HEK293 (cell line): ENCODE measurements around the gene SRC.

Source experiments
- CTCF ChIA-PET: fragments of 350-600 bp; formaldehyde crosslinking; extraction: SDS; loops from one replicate; lab custom pipeline; 2021; ENCODE audit warnings: antibody characterized with exemption; lab: Yijun Ruan, JAX
- POLR2A ChIA-PET: fragments of 300-600 bp; formaldehyde crosslinking; extraction: SDS; loops from one replicate; lab custom pipeline; 2020; ENCODE audit warnings: antibody characterized with exemption, inconsistent platforms; lab: Yijun Ruan, JAX
- H3K27ac ChIP-seq: fragments of 200-500 bp; sonication (Bioruptor generic); 2 replicates; pipeline ENCODE4 v1.5.1; 2014; ENCODE audit warnings: low read depth, low read length, control low read depth, inconsistent platforms; ENCODE audit errors: extremely low read depth
- H3K36me3 ChIP-seq, 2 experiments: fragments of 200-500 bp in 1 of 2; sonication (Bioruptor generic) in 1 of 2; 1 replicate in 1 of 2; 2 replicates in 1 of 2; pipeline ENCODE4 v1.5.1; 2014 to 2017; ENCODE audit warnings: inconsistent platforms in 2 of 2, low read length in 2 of 2; ENCODE audit not compliant: control insufficient read depth in 2 of 2, insufficient read depth in 1 of 2
- H3K4me1 ChIP-seq: fragments of 200-500 bp; sonication (Bioruptor generic); 2 replicates; pipeline ENCODE4 v1.5.1; 2014; ENCODE audit warnings: mild to moderate bottlenecking, low read length, inconsistent platforms; ENCODE audit not compliant: control insufficient read depth, insufficient read depth
- H3K4me3 ChIP-seq: 2 replicates; pipeline ENCODE4 v1.5.1; 2011; ENCODE audit warnings: low read depth, mild to moderate bottlenecking, control low read depth, low read length, moderate library complexity
- H3K9me3 ChIP-seq: fragments of 200-500 bp; sonication (Bioruptor generic); 2 replicates; pipeline ENCODE4 v1.5.1; 2014; ENCODE audit warnings: low read depth, low read length, inconsistent platforms; ENCODE audit not compliant: control insufficient read depth, insufficient read depth
- IKZF3 ChIP-seq: fragments of 450-650 bp; IDR thresholded peaks from 2 replicates; pipeline ENCODE4 v1.5.0; 2018; ENCODE audit warnings: missing biosample characterization, mild to moderate bottlenecking, missing genetic modification characterization, moderate library complexity
- KLF16 ChIP-seq: fragments of 450-650 bp; formaldehyde crosslinking; IDR thresholded peaks from 2 replicates; pipeline ENCODE4 v1.5.1; 2017; ENCODE audit warnings: missing biosample characterization, missing genetic modification characterization
- MYNN ChIP-seq: fragments of 450-650 bp; formaldehyde crosslinking; IDR thresholded peaks from 2 replicates; pipeline ENCODE4 v1.5.1; 2016; ENCODE audit warnings: missing biosample characterization, missing genetic modification characterization, borderline replicate concordance
- OSR2 ChIP-seq: fragments of 450-650 bp; formaldehyde crosslinking; IDR thresholded peaks from 2 replicates; pipeline ENCODE4 v1.5.1; 2016; ENCODE audit warnings: missing biosample characterization, missing genetic modification characterization
- OVOL3 ChIP-seq: fragments of 450-650 bp; formaldehyde crosslinking; IDR thresholded peaks from 2 replicates; pipeline ENCODE4 v1.5.1; 2016; ENCODE audit warnings: missing biosample characterization, missing genetic modification characterization
- SALL2 ChIP-seq: fragments of 450-650 bp; formaldehyde crosslinking; IDR thresholded peaks from 2 replicates; pipeline ENCODE4 v1.5.0; 2017; ENCODE audit warnings: missing biosample characterization, mild to moderate bottlenecking, missing genetic modification characterization, borderline replicate concordance
- SETDB1 ChIP-seq: IDR thresholded peaks from one replicate; pipeline ENCODE4 v1.6.1; 2017; ENCODE audit warnings: mild to moderate bottlenecking, low read length, moderate library complexity, mixed read lengths; ENCODE audit not compliant: insufficient read length
- YY2 ChIP-seq: fragments of 450-650 bp; formaldehyde crosslinking; IDR thresholded peaks from 2 replicates; pipeline ENCODE4 v1.5.1; 2016; ENCODE audit warnings: missing biosample characterization, missing genetic modification characterization
- ZNF121 ChIP-seq: fragments of 450-650 bp; formaldehyde crosslinking; IDR thresholded peaks from 2 replicates; pipeline ENCODE4 v1.5.1; 2016; ENCODE audit warnings: missing biosample characterization, missing genetic modification characterization
- ZNF132 ChIP-seq: fragments of 450-650 bp; formaldehyde crosslinking; IDR thresholded peaks from 2 replicates; pipeline ENCODE4 v1.5.1; 2017; ENCODE audit warnings: missing biosample characterization, missing genetic modification characterization, borderline replicate concordance
- ZNF19 ChIP-seq: fragments of 450-650 bp; formaldehyde crosslinking; IDR thresholded peaks from 2 replicates; pipeline ENCODE4; 2016; ENCODE audit warnings: missing biosample characterization, missing genetic modification characterization, low read depth
- ZNF274 ChIP-seq, 2 experiments: fragments of 200-500 bp in 1 of 2; fragments of 450-650 bp in 1 of 2; sonication (Bioruptor generic) in 1 of 2; formaldehyde crosslinking in 1 of 2; IDR thresholded peaks; 2 replicates each; pipeline versions ENCODE4 v1.5.1 to v1.6.1; 2014 to 2016; ENCODE audit warnings: borderline replicate concordance in 1 of 2, inconsistent platforms in 1 of 2, low read length in 1 of 2, missing biosample characterization in 1 of 2, missing genetic modification characterization in 1 of 2
- ZNF610 ChIP-seq: fragments of 450-650 bp; formaldehyde crosslinking; IDR thresholded peaks from 2 replicates; pipeline ENCODE4 v1.5.1; 2016; ENCODE audit warnings: missing biosample characterization, missing genetic modification characterization, borderline replicate concordance
- ZNF623 ChIP-seq: fragments of 450-650 bp; formaldehyde crosslinking; IDR thresholded peaks from 2 replicates; pipeline ENCODE4 v1.5.1; 2016; ENCODE audit warnings: missing biosample characterization, missing genetic modification characterization
- ZNF660 ChIP-seq: fragments of 450-650 bp; IDR thresholded peaks from 2 replicates; pipeline ENCODE4 v1.5.1; 2018; ENCODE audit warnings: missing biosample characterization, mild to moderate bottlenecking, missing genetic modification characterization
- ZNF837 ChIP-seq: fragments of 450-650 bp; formaldehyde crosslinking; IDR thresholded peaks from 2 replicates; pipeline ENCODE4 v1.5.1; 2016; ENCODE audit warnings: missing biosample characterization, missing genetic modification characterization
- TF ChIP-seq, protein P1 (sequence below): fragments of 450-650 bp; formaldehyde crosslinking; IDR thresholded peaks from 2 replicates; pipeline ENCODE4; 2016; ENCODE audit warnings: missing biosample characterization, missing genetic modification characterization
- TF ChIP-seq, protein P2 (sequence below): fragments of 450-650 bp; formaldehyde crosslinking; IDR thresholded peaks from 2 replicates; pipeline ENCODE4 v1.5.1; 2017; ENCODE audit warnings: missing biosample characterization, missing genetic modification characterization
- TF ChIP-seq, protein P3 (sequence below): fragments of 450-650 bp; IDR thresholded peaks from 2 replicates; pipeline ENCODE4 v1.5.1; 2018; ENCODE audit warnings: missing biosample characterization, missing genetic modification characterization
- TF ChIP-seq, protein P4 (sequence below): fragments of 450-650 bp; formaldehyde crosslinking; IDR thresholded peaks from 2 replicates; pipeline ENCODE4 v1.5.1; 2016; ENCODE audit warnings: missing biosample characterization, missing genetic modification characterization
- TF ChIP-seq, protein P5 (sequence below): fragments of 450-650 bp; formaldehyde crosslinking; IDR thresholded peaks from 2 replicates; pipeline ENCODE4 v1.5.1; 2016; ENCODE audit warnings: missing biosample characterization, missing genetic modification characterization

SRC gene

DNA sequence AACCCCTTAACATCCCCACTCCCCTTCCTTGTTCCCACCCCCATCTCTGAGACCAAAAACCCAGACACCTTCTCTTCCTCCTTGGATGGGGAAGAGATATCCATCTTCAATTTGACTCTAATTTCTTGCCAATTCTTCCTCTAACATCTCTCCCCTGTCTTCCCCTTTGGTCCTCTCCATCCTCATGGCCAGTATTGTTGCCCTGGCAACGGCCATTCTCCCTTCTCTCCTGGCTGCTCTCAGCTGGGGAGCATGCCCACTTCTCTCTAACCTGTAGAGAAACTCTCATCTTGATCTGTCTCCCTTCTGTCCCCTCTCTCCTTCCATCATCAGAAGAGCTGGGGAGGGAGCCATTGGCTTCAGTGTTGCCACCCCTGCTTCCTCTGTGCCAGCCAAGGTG lies 86.7 kb downstream of the SRC start:
- Histone ChIP-seq H3K36me3 (no peaks in the 10 kb centered on the region), H3K4me1 (no peaks in the 10 kb centered on the region), H3K27ac (no peak overlapping the region), H3K9me3 (no peaks in the 10 kb centered on the region), H3K4me3 (no peak overlapping the region)
- POLR2A ChIA-PET: no interaction called here
- TF ChIP-seq YY2 (tag by site-specific recombination): no peak
- TF ChIP-seq ZNF660 (tag by site-specific recombination): no peak
- TF ChIP-seq SETDB1: no peak
- TF ChIP-seq ZNF274 (IDR thresholded peaks at IDR 0.05; ENCODE audit: low read length): no peak
- no peak for TF ChIP-seq ZNF274 (tag by site-specific recombination; IDR thresholded peaks at IDR 0.05; ENCODE audit: borderline replicate concordance)
- TF ChIP-seq, protein P1, sequence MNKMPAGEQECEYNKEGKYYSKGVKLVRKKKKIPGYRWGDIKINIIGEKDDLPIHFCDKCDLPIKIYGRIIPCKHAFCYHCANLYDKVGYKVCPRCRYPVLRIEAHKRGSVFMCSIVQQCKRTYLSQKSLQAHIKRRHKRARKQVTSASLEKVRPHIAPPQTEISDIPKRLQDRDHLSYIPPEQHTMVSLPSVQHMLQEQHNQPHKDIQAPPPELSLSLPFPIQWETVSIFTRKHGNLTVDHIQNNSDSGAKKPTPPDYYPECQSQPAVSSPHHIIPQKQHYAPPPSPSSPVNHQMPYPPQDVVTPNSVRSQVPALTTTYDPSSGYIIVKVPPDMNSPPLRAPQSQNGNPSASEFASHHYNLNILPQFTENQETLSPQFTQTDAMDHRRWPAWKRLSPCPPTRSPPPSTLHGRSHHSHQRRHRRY: no peak
- TF ChIP-seq, protein P2, sequence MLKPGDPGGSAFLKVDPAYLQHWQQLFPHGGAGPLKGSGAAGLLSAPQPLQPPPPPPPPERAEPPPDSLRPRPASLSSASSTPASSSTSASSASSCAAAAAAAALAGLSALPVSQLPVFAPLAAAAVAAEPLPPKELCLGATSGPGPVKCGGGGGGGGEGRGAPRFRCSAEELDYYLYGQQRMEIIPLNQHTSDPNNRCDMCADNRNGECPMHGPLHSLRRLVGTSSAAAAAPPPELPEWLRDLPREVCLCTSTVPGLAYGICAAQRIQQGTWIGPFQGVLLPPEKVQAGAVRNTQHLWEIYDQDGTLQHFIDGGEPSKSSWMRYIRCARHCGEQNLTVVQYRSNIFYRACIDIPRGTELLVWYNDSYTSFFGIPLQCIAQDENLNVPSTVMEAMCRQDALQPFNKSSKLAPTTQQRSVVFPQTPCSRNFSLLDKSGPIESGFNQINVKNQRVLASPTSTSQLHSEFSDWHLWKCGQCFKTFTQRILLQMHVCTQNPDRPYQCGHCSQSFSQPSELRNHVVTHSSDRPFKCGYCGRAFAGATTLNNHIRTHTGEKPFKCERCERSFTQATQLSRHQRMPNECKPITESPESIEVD (tag by site-specific recombination): no peak
- no peak for TF ChIP-seq MYNN
- no peak for TF ChIP-seq ZNF623 (tag by site-specific recombination)
- CTCF ChIA-PET: no interaction called here

DNA sequence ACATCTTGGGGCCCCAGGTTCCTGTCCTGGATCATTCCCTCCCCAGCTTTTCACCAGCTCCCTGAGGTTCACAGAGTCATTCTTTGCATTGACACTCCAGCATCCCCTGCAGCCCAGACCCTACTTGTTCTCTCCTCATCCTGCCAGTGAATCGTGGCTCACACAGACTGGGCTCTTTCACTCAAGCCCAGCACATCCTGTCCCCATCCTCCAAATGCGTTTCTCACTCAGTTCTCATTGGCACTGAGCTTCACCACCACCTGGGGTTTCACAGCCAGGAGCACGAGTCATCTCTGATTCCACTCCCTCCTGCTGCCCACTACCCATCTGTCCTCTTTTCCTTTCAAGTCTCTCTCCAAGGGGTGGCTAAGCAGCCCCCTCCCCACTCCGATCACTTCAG lies 89.7 kb downstream of the SRC start:
- CTCF ChIA-PET: no interaction called here
- no peaks in the 10 kb centered on the region for H3K36me3 ChIP-seq
- H3K4me1 ChIP-seq: no peaks in the 10 kb centered on the region
- TF ChIP-seq, protein P3, sequence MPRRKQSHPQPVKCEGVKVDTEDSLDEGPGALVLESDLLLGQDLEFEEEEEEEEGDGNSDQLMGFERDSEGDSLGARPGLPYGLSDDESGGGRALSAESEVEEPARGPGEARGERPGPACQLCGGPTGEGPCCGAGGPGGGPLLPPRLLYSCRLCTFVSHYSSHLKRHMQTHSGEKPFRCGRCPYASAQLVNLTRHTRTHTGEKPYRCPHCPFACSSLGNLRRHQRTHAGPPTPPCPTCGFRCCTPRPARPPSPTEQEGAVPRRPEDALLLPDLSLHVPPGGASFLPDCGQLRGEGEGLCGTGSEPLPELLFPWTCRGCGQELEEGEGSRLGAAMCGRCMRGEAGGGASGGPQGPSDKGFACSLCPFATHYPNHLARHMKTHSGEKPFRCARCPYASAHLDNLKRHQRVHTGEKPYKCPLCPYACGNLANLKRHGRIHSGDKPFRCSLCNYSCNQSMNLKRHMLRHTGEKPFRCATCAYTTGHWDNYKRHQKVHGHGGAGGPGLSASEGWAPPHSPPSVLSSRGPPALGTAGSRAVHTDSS: no peak
- TF ChIP-seq IKZF3 (tag by site-specific recombination) (no peak), ZNF274 (IDR thresholded peaks at IDR 0.05; ENCODE audit: low read length) (no peak), ZNF274 (tag by site-specific recombination; IDR thresholded peaks at IDR 0.05; ENCODE audit: borderline replicate concordance) (no peak), OSR2 (tag by site-specific recombination) (no peak), ZNF837 (tag by site-specific recombination) (no peak), ZNF19 (tag by site-specific recombination) (no peak), ZNF610 (no peak), SALL2 (no peak), OVOL3 (tag by site-specific recombination) (no peak), ZNF121 (tag by site-specific recombination) (no peak), KLF16 (no peak), ZNF132 (tag by site-specific recombination) (no peak)
- TF ChIP-seq, protein P4, sequence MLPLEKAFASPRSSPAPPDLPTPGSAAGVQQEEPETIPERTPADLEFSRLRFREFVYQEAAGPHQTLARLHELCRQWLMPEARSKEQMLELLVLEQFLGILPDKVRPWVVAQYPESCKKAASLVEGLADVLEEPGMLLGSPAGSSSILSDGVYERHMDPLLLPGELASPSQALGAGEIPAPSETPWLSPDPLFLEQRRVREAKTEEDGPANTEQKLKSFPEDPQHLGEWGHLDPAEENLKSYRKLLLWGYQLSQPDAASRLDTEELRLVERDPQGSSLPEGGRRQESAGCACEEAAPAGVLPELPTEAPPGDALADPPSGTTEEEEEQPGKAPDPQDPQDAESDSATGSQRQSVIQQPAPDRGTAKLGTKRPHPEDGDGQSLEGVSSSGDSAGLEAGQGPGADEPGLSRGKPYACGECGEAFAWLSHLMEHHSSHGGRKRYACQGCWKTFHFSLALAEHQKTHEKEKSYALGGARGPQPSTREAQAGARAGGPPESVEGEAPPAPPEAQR: no peak
- TF ChIP-seq, protein P1: no peak
- TF ChIP-seq, protein P5, sequence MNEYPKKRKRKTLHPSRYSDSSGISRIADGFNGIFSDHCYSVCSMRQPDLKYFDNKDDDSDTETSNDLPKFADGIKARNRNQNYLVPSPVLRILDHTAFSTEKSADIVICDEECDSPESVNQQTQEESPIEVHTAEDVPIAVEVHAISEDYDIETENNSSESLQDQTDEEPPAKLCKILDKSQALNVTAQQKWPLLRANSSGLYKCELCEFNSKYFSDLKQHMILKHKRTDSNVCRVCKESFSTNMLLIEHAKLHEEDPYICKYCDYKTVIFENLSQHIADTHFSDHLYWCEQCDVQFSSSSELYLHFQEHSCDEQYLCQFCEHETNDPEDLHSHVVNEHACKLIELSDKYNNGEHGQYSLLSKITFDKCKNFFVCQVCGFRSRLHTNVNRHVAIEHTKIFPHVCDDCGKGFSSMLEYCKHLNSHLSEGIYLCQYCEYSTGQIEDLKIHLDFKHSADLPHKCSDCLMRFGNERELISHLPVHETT: no peak
- no peaks in the 10 kb centered on the region for H3K9me3 ChIP-seq
- H3K27ac ChIP-seq: no peak overlapping the region
- H3K4me3 ChIP-seq: no peak overlapping the region
- POLR2A ChIA-PET: no interaction called here
